Heart right ventricle (tissue), 16 donors: Measurements from ENCODE around the gene PSMB2. TPM values are rescaled to one million over a fixed set of nuclear protein-coding genes. Genes with fewer than 3 reads are reported as not detected.
A peak's percentile ranks its signal among the peaks of the same experiment; 100 is the strongest.
"Not testable (repeated sequence)": the region's sequence is repeated elsewhere in the genome, so short reads cannot be mapped to it uniquely, and the experiment has no call there.

Source experiments
- ATAC-seq, 8 donors: fragments of 200-7000 bp; cut with Tn5 transposase; one replicate each; pipeline ENCODE4 v1.9.1; 2020; ENCODE audit warnings: mild to moderate bottlenecking in 8 of 8, moderate library complexity in 8 of 8, moderate number of reproducible peaks in 1 of 8
- DNase-seq, 2 donors: peaks; one replicate each; pipeline ENCODE4 v3.0.0-alpha.2; 2020
- H3K27ac ChIP-seq, 10 donors: fragments of 200-600 bp; sonication (generic) in 2 of 10; one replicate each; pipeline versions ENCODE4 v1.5.0 to v1.8.0; 2020 to 2022; ENCODE audit warnings: mild to moderate bottlenecking in 3 of 10
- H3K27me3 ChIP-seq, 7 donors: fragments of 200-600 bp; one replicate each; pipeline ENCODE4 v1.8.0; 2021 to 2022; ENCODE audit warnings: mild to moderate bottlenecking in 2 of 7
- H3K36me3 ChIP-seq, 9 donors: fragments of 200-600 bp; sonication (generic) in 1 of 9; one replicate each; pipeline versions ENCODE4 v1.5.0 to v1.8.0; 2020 to 2022; ENCODE audit warnings: mild to moderate bottlenecking in 2 of 9
- H3K4me1 ChIP-seq, 9 donors: fragments of 200-600 bp; sonication (generic) in 1 of 9; one replicate each; pipeline versions ENCODE4 v1.5.0 to v1.8.0; 2020 to 2022; ENCODE audit warnings: mild to moderate bottlenecking in 4 of 9
- H3K4me3 ChIP-seq, 10 donors: fragments of 200-600 bp; sonication (generic) in 2 of 10; one replicate each; pipeline versions ENCODE4 v1.5.0 to v1.8.0; 2020 to 2022; ENCODE audit warnings: mild to moderate bottlenecking in 7 of 10, moderate library complexity in 2 of 10
- H3K9me3 ChIP-seq, 11 donors: fragments of 200-600 bp in 10 of 11; sonication (generic) in 2 of 11; one replicate each; pipeline versions ENCODE4 v1.5.0 to v1.8.0; 2013 to 2022; ENCODE audit warnings: mild to moderate bottlenecking in 2 of 11, control low read depth in 1 of 11, moderate library complexity in 1 of 11
- WGBS, 2 donors: extraction: QIAGEN DNeasy Blood & Tissue Kit; methylation state at CpG; one replicate each; pipeline ENCODE4 v1.1.7; 2013; ENCODE audit warnings: inconsistent platforms in 1 of 2; 5-methylcytosine and 5-hydroxymethylcytosine counted together
- intact Hi-C, 10 donors: fragments of 100-400 bp; cut with DNase I; formaldehyde crosslinking; loops; one replicate each; pipeline versions ENCODE4 v1.11.1 to v1.14.2; 2022
- polyA plus RNA-seq, 2 donors: library from polyadenylated mRNA; stranded (reverse); fragments of 200-250 nt; gene quantifications; one replicate each; pipeline ENCODE4 v1.2.3, GENCODE V29; 2013
- total RNA-seq, 10 donors: library from RNA; stranded (reverse); fragmentation: NEBNext Ultra II Directional in 3 of 10; extraction: Animal tissue kit (Norgen Biotek cat#: 25700) in 3 of 10; gene quantifications; one replicate each; pipeline versions ENCODE4 v1.2.1 to v1.2.4, GENCODE V29; 2021 to 2023
- TF ChIP-seq, protein P1 (sequence below), 9 donors: fragments of 200-600 bp; sonication (generic) in 2 of 9; IDR thresholded peaks; one replicate each; pipeline versions ENCODE4 v1.5.0 to v1.8.0; 2021 to 2022; ENCODE audit warnings: antibody characterized with exemption in 9 of 9, mild to moderate bottlenecking in 5 of 9, moderate library complexity in 1 of 9
- donor health status: Arrhythmogenic right ventricular cardiomyopathy.
- donor health status: ischemic (EF 13 %, LVEDD 7.1; RV severe dilation, severe dysfunction).
- donor health status: healthy with polysubstance abuse.
- donor health status: DM: no; HTN: yes; CAD: no.
- donor health status: DM: no; HTN: no; CAD: no.
- donor health status: ischemic (EF 25% LVEDD 6.9; RV normal size, moderate dysfunction).
- donor health status: ischemic (EF 25% LVEDD 5.7; RV mildly dilated, moderate dysfunction).
- donor health status: healthy.
- donor health status: DM: yes; HTN: yes; CAD: no.
- donor health status: Ischemic cardiomyopathy.
- donor health status: ischemic (EF 35%, LVEDD 5.7; RV mildly dilated, moderate dysfunction).
- donor health status: nonischemic (EF 11% LVEDD 7.7; RV severe dilation, severe dysfunction).
- donor health status: DM: yes; HTN: yes; CAD: no.
- donor health status: PGD.
- donor health status: ischemic (EF 29% LVEDD 5.4; RV normal size, mild dysfunction).
- donor health status: nonischemic (EF 23%, LVEDD 6.1; RV moderate dilation, normal function).

PSMB2 gene
- total and polyA plus RNA-seq, 12 donors: 34.1 to 55.0 (median 39.1) TPM

GRCh38 chr1:35580949-35581388 is 60.4 kb downstream of the PSMB2 start:
- WGBS, 2 donors: 77 to 82% methylated on average over 4 of the region's 4 CpGs
- TF ChIP-seq, protein P1, sequence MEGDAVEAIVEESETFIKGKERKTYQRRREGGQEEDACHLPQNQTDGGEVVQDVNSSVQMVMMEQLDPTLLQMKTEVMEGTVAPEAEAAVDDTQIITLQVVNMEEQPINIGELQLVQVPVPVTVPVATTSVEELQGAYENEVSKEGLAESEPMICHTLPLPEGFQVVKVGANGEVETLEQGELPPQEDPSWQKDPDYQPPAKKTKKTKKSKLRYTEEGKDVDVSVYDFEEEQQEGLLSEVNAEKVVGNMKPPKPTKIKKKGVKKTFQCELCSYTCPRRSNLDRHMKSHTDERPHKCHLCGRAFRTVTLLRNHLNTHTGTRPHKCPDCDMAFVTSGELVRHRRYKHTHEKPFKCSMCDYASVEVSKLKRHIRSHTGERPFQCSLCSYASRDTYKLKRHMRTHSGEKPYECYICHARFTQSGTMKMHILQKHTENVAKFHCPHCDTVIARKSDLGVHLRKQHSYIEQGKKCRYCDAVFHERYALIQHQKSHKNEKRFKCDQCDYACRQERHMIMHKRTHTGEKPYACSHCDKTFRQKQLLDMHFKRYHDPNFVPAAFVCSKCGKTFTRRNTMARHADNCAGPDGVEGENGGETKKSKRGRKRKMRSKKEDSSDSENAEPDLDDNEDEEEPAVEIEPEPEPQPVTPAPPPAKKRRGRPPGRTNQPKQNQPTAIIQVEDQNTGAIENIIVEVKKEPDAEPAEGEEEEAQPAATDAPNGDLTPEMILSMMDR (IDR thresholded peaks at IDR 0.05): no peak
- Histone ChIP-seq H3K27ac (no peak overlapping the region), H3K4me1 (peaks cover 0 to 27% (median 13%) of the 10 kb centered on the region in 9 donors), H3K27me3 (peaks cover 8 to 31% (median 22%) of the 10 kb centered on the region in 7 donors), H3K9me3 (no peaks in the 10 kb centered on the region), H3K36me3 (no peaks in the 10 kb centered on the region), H3K4me3 (no peak overlapping the region)
- intact Hi-C loops: no loop called here
- DNase-seq: no peak
- no peak for ATAC-seq

DNA sequence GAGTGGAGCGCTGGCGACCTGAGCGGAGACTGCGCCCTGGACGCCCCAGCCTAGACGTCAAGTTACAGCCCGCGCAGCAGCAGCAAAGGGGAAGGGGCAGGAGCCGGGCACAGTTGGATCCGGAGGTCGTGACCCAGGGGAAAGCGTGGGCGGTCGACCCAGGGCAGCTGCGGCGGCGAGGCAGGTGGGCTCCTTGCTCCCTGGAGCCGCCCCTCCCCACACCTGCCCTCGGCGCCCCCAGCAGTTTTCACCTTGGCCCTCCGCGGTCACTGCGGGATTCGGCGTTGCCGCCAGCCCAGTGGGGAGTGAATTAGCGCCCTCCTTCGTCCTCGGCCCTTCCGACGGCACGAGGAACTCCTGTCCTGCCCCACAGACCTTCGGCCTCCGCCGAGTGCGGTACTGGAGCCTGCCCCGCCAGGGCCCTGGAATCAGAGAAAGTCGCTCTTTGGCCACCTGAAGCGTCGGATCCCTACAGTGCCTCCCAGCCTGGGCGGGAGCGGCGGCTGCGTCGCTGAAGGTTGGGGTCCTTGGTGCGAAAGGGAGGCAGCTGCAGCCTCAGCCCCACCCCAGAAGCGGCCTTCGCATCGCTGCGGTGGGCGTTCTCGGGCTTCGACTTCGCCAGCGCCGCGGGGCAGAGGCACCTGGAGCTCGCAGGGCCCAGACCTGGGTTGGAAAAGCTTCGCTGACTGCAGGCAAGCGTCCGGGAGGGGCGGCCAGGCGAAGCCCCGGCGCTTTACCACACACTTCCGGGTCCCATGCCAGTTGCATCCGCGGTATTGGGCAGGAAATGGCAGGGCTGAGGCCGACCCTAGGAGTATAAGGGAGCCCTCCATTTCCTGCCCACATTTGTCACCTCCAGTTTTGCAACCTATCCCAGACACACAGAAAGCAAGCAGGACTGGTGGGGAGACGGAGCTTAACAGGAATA is 64.0 kb downstream of the PSMB2 start:
- intact Hi-C loops: loop anchor here in 2 of 10 donors (5.0 to 10.0 kb wide), 2 partner anchors 65 to 197 kb away; partner anchors contain the start of gene PSMB2 (in 1 of the 2)
- Histone ChIP-seq H3K36me3 (no peaks in the 10 kb centered on the region), H3K27ac (peak overlapping the region in 1 of 10 donors; percentile 76), H3K4me1 (peaks cover 3 to 47% (median 20%) of the 10 kb centered on the region in 9 donors), H3K4me3 (peak overlapping the region; percentile 21 to 60 (median 50)), H3K9me3 (no peaks in the 10 kb centered on the region), H3K27me3 (peaks cover 27 to 67% (median 56%) of the 10 kb centered on the region in 7 donors)
- WGBS, 2 donors: 3 to 4% methylated on average over 65 to 70 of the region's 70 CpGs
- TF ChIP-seq, protein P1 (IDR thresholded peaks at IDR 0.05): no peak
- ATAC-seq: peak; percentile 22 to 70 (median 56)
- peak in 1 of 2 donors; percentile 51 for DNase-seq

GRCh38 chr1:35576766-35577070 is 64.6 kb downstream of the PSMB2 start:
- DNase-seq, H3K36me3 ChIP-seq, ATAC-seq, H3K9me3 ChIP-seq: not testable (repeated sequence)
- peak overlapping the region in 1 of 10 donors; percentile 76 for H3K27ac ChIP-seq
- H3K4me1 ChIP-seq: peaks cover 3 to 47% (median 20%) of the 10 kb centered on the region in 9 donors
- 5 to 8% methylated on average over 37 of the region's 37 CpGs for WGBS, 2 donors
- H3K27me3 ChIP-seq: peaks cover 27 to 74% (median 62%) of the 10 kb centered on the region in 7 donors
- intact Hi-C loops: loop anchor here in 2 of 10 donors (5.0 to 10.0 kb wide), 2 partner anchors 66 to 198 kb away; partner anchors contain the start of gene PSMB2 (in 1 of the 2)
- peak overlapping the region in 9 of 10 donors; percentile 28 to 60 (median 50) for H3K4me3 ChIP-seq

GRCh38 chr1:35576061-35576765 is 65.1 kb downstream of the PSMB2 start:
- Histone ChIP-seq H3K27me3 (peaks cover 27 to 79% (median 67%) of the 10 kb centered on the region in 7 donors), H3K36me3 (no peaks in the 10 kb centered on the region), H3K27ac (no peak overlapping the region), H3K9me3 (no peaks in the 10 kb centered on the region), H3K4me1 (peaks cover 3 to 47% (median 20%) of the 10 kb centered on the region in 9 donors), H3K4me3 (peak overlapping the region in 5 of 10 donors; percentile 49 to 60 (median 52))
- intact Hi-C loops: loop anchor here in 2 of 10 donors (5.0 to 10.0 kb wide), 2 partner anchors 66 to 199 kb away; partner anchors contain the start of gene PSMB2 (in 1 of the 2)
- DNase-seq (no peak), ATAC-seq (no peak)
- TF ChIP-seq, protein P1 (IDR thresholded peaks at IDR 0.05): no peak
- WGBS, 2 donors: 57 to 61% methylated on average over 10 of the region's 10 CpGs
